Measurements from ENCODE around the gene RBM25. TPM values are rescaled to one million over a fixed set of nuclear protein-coding genes. Genes with fewer than 3 reads are reported as not detected.

Gene RBM25
- polyA plus RNA-seq, 1 donor, result 124 TPM

- DNase-seq, result peak; percentile 95 to 96
- Histone ChIP-seq H3K4me1 (ENCODE audit: control insufficient read depth, insufficient read depth, low read length) (peaks cover 16% of the 10 kb centered on the region), H3K27ac (ENCODE audit: low read length) (peak within 1 kb of the TSS; percentile 95), H3K27me3 (ENCODE audit: control insufficient read depth, insufficient read depth, low read length) (no peaks in the 10 kb centered on the region), H3K9me3 (ENCODE audit: control insufficient read depth, low read depth, low read length) (no peaks in the 10 kb centered on the region), H3K4me3 (ENCODE audit: low read length) (peak within 1 kb of the TSS; percentile 84), H3K36me3 (ENCODE audit: control insufficient read depth, insufficient read depth, low read length) (no peaks in the 10 kb centered on the region)
- WGBS (ENCODE audit: insufficient coverage, low lambda C conversion rate), result no CpG with 5 or more reads among the region's 71 CpGs
Measured at GRCh38 chr14:73136387-73137225, 78.3 kb downstream of the RBM25 start, which contains the start of gene PSEN1. PSEN1 (plus strand) TSS chr14:73136507; CDS start chr14:73148020, 11,513 bp downstream.

GRCh38 chr14:73140811-73141323 is 82.5 kb downstream of the RBM25 start:
- H3K27ac ChIP-seq (ENCODE audit: low read length), result peak overlapping the region; percentile 73
- DNase-seq, result peak; percentile 38 to 66

GRCh38 chr14:73142216-73142615 is 83.9 kb downstream of the RBM25 start:
- no CpG with 5 or more reads among the region's 2 CpGs for WGBS (ENCODE audit: insufficient coverage, low lambda C conversion rate)
- H3K27ac ChIP-seq (ENCODE audit: low read length), result peak overlapping the region; percentile 47
- H3K27me3 ChIP-seq (ENCODE audit: control insufficient read depth, insufficient read depth, low read length), result no peaks in the 10 kb centered on the region
- H3K4me3 ChIP-seq (ENCODE audit: low read length), result no peak overlapping the region
- H3K9me3 ChIP-seq (ENCODE audit: control insufficient read depth, low read depth, low read length), result no peaks in the 10 kb centered on the region
- no peaks in the 10 kb centered on the region for H3K36me3 ChIP-seq (ENCODE audit: control insufficient read depth, insufficient read depth, low read length)
- peaks cover 16% of the 10 kb centered on the region for H3K4me1 ChIP-seq (ENCODE audit: control insufficient read depth, insufficient read depth, low read length)
- DNase-seq, result no peak

More at GRCh38 chr14:73140811-73141323, 82.5 kb downstream of the RBM25 start:
- no CpG with 5 or more reads among the region's 1 CpG for WGBS (ENCODE audit: insufficient coverage, low lambda C conversion rate)
- Histone ChIP-seq H3K4me3 (ENCODE audit: low read length) (no peak overlapping the region), H3K9me3 (ENCODE audit: control insufficient read depth, low read depth, low read length) (no peaks in the 10 kb centered on the region), H3K27me3 (ENCODE audit: control insufficient read depth, insufficient read depth, low read length) (no peaks in the 10 kb centered on the region), H3K4me1 (ENCODE audit: control insufficient read depth, insufficient read depth, low read length) (peaks cover 16% of the 10 kb centered on the region), H3K36me3 (ENCODE audit: control insufficient read depth, insufficient read depth, low read length) (no peaks in the 10 kb centered on the region)

GRCh38 chr14:73143003-73143402 is 84.7 kb downstream of the RBM25 start:
- H3K9me3 ChIP-seq (ENCODE audit: control insufficient read depth, low read depth, low read length), result no peaks in the 10 kb centered on the region
- peak overlapping the region; percentile 34 for H3K27ac ChIP-seq (ENCODE audit: low read length)
- peaks cover 9% of the 10 kb centered on the region for H3K4me1 ChIP-seq (ENCODE audit: control insufficient read depth, insufficient read depth, low read length)
- no peak for DNase-seq
- no peaks in the 10 kb centered on the region for H3K27me3 ChIP-seq (ENCODE audit: control insufficient read depth, insufficient read depth, low read length)
- H3K4me3 ChIP-seq (ENCODE audit: low read length), result no peak overlapping the region
- peaks cover 4% of the 10 kb centered on the region for H3K36me3 ChIP-seq (ENCODE audit: control insufficient read depth, insufficient read depth, low read length)
- no CpG with 5 or more reads among the region's 5 CpGs for WGBS (ENCODE audit: insufficient coverage, low lambda C conversion rate)

- no peak for DNase-seq
Measured at GRCh38 chr14:73143617-73144016, 85.3 kb downstream of the RBM25 start.

GRCh38 chr14:73145371-73145770 is 87.0 kb downstream of the RBM25 start:
- DNase-seq, result no peak
- H3K4me3 ChIP-seq (ENCODE audit: low read length), result no peak overlapping the region
- H3K27ac ChIP-seq (ENCODE audit: low read length), result no peak overlapping the region
- H3K36me3 ChIP-seq (ENCODE audit: control insufficient read depth, insufficient read depth, low read length), result peaks cover 22% of the 10 kb centered on the region
- no peaks in the 10 kb centered on the region for H3K27me3 ChIP-seq (ENCODE audit: control insufficient read depth, insufficient read depth, low read length)
- peaks cover 8% of the 10 kb centered on the region for H3K4me1 ChIP-seq (ENCODE audit: control insufficient read depth, insufficient read depth, low read length)
- no CpG with 5 or more reads among the region's 3 CpGs for WGBS (ENCODE audit: insufficient coverage, low lambda C conversion rate)
- no peaks in the 10 kb centered on the region for H3K9me3 ChIP-seq (ENCODE audit: control insufficient read depth, low read depth, low read length)

More at GRCh38 chr14:73143617-73144016, 85.3 kb downstream of the RBM25 start:
- peak overlapping the region; percentile 6 for H3K27ac ChIP-seq (ENCODE audit: low read length)
- WGBS (ENCODE audit: insufficient coverage, low lambda C conversion rate), result no CpG with 5 or more reads among the region's 3 CpGs
- H3K4me1 ChIP-seq (ENCODE audit: control insufficient read depth, insufficient read depth, low read length), result peaks cover 9% of the 10 kb centered on the region
- no peaks in the 10 kb centered on the region for H3K27me3 ChIP-seq (ENCODE audit: control insufficient read depth, insufficient read depth, low read length)
- peaks cover 10% of the 10 kb centered on the region for H3K36me3 ChIP-seq (ENCODE audit: control insufficient read depth, insufficient read depth, low read length)
- no peaks in the 10 kb centered on the region for H3K9me3 ChIP-seq (ENCODE audit: control insufficient read depth, low read depth, low read length)
- no peak overlapping the region for H3K4me3 ChIP-seq (ENCODE audit: low read length)

- no peak for DNase-seq
- H3K27me3 ChIP-seq (ENCODE audit: control insufficient read depth, insufficient read depth, low read length), result no peaks in the 10 kb centered on the region
- H3K4me3 ChIP-seq (ENCODE audit: low read length), result no peak overlapping the region
- H3K27ac ChIP-seq (ENCODE audit: low read length), result no peak overlapping the region
- H3K4me1 ChIP-seq (ENCODE audit: control insufficient read depth, insufficient read depth, low read length), result peaks cover 2% of the 10 kb centered on the region
- H3K36me3 ChIP-seq (ENCODE audit: control insufficient read depth, insufficient read depth, low read length), result peaks cover 23% of the 10 kb centered on the region
- 100% methylated on average over 1 of the region's 3 CpGs for WGBS (ENCODE audit: insufficient coverage, low lambda C conversion rate)
- no peaks in the 10 kb centered on the region for H3K9me3 ChIP-seq (ENCODE audit: control insufficient read depth, low read depth, low read length)
Measured at GRCh38 chr14:73146111-73146510, 87.8 kb downstream of the RBM25 start.

- WGBS (ENCODE audit: insufficient coverage, low lambda C conversion rate), result 67% methylated on average over 1 of the region's 2 CpGs
- H3K36me3 ChIP-seq (ENCODE audit: control insufficient read depth, insufficient read depth, low read length), result peaks cover 53% of the 10 kb centered on the region
- no peaks in the 10 kb centered on the region for H3K9me3 ChIP-seq (ENCODE audit: control insufficient read depth, low read depth, low read length)
Measured at GRCh38 chr14:73149753-73150152, 91.4 kb downstream of the RBM25 start.

GRCh38 chr14:73153272-73153671 is 94.9 kb downstream of the RBM25 start:
- Histone ChIP-seq H3K36me3 (ENCODE audit: control insufficient read depth, insufficient read depth, low read length) (peaks cover 68% of the 10 kb centered on the region), H3K4me3 (ENCODE audit: low read length) (no peak overlapping the region), H3K9me3 (ENCODE audit: control insufficient read depth, low read depth, low read length) (no peaks in the 10 kb centered on the region), H3K27ac (ENCODE audit: low read length) (no peak overlapping the region), H3K4me1 (ENCODE audit: control insufficient read depth, insufficient read depth, low read length) (no peaks in the 10 kb centered on the region), H3K27me3 (ENCODE audit: control insufficient read depth, insufficient read depth, low read length) (no peaks in the 10 kb centered on the region)
- DNase-seq, result no peak

More at GRCh38 chr14:73149753-73150152, 91.4 kb downstream of the RBM25 start:
- Histone ChIP-seq H3K27ac (ENCODE audit: low read length) (no peak overlapping the region), H3K4me1 (ENCODE audit: control insufficient read depth, insufficient read depth, low read length) (no peaks in the 10 kb centered on the region), H3K27me3 (ENCODE audit: control insufficient read depth, insufficient read depth, low read length) (no peaks in the 10 kb centered on the region), H3K4me3 (ENCODE audit: low read length) (no peak overlapping the region)
- no peak for DNase-seq

GRCh38 chr14:73162251-73162650 is 103.9 kb downstream of the RBM25 start:
- no CpG with 5 or more reads among the region's 11 CpGs for WGBS (ENCODE audit: insufficient coverage, low lambda C conversion rate)
- peaks cover 2% of the 10 kb centered on the region for H3K9me3 ChIP-seq (ENCODE audit: control insufficient read depth, low read depth, low read length)
- no peaks in the 10 kb centered on the region for H3K4me1 ChIP-seq (ENCODE audit: control insufficient read depth, insufficient read depth, low read length)
- H3K27ac ChIP-seq (ENCODE audit: low read length), result no peak overlapping the region
- no peaks in the 10 kb centered on the region for H3K27me3 ChIP-seq (ENCODE audit: control insufficient read depth, insufficient read depth, low read length)
- H3K4me3 ChIP-seq (ENCODE audit: low read length), result no peak overlapping the region
- no peak for DNase-seq
- peaks cover 60% of the 10 kb centered on the region for H3K36me3 ChIP-seq (ENCODE audit: control insufficient read depth, insufficient read depth, low read length)

Measured in large intestine (tissue), 3 donors.